ENCODE measurements around the gene C12orf57. TPM values are rescaled to one million over a fixed set of nuclear protein-coding genes. Genes with fewer than 3 reads are reported as not detected.

The C12orf57 gene
- total and polyA plus RNA-seq, 9 of the 15 experiments (the other 6 are each of a cell fraction or from before 2014, with no cell fraction given) = 26.7 to 191 (median 107) TPM

DNA sequence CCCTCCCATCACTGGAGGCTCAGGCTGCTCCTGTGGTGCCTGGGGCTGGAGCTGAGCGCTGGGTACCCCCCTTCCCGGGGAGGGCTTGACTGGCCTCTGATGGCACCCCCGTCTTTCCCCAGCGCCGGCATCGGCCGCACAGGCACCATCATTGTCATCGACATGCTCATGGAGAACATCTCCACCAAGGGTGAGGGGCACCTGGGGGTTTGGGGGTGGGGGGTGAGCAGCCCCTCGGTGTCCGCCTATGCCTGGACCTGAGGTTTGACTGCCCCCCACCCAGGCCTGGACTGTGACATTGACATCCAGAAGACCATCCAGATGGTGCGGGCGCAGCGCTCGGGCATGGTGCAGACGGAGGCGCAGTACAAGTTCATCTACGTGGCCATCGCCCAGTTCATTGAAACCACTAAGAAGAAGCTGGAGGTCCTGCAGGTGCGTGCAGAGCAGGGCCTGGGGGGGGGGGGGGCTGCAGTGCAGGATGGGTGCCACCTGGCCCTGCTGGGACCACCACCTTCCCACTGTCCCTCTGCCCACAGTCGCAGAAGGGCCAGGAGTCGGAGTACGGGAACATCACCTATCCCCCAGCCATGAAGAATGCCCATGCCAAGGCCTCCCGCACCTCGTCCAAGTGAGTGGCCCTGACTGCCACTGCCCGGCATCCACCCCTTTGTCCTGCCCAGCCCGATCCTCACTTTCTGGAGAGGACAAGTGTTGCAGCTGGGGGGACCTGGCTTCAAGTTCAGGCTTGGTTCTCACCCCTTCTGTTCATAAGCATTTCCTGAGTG lies 16.2 kb downstream of the C12orf57 start:
- Histone ChIP-seq H3K4me3 (no peak overlapping the region), H3K27me3 (ENCODE audit: control insufficient read depth in 2 of 2, insufficient read depth in 2 of 2, low read length in 2 of 2) (no peaks in the 10 kb centered on the region), H3K79me2 (ENCODE audit: control insufficient read depth, insufficient read depth, low read length) (peaks cover 10% of the 10 kb centered on the region; the same call in 2 of the 3 replicates), H3K9me3 (replicated peaks; ENCODE audit: control insufficient read depth, insufficient read depth, low read depth, low read length) (no peaks in the 10 kb centered on the region), H3K27ac (ENCODE audit: extremely low read depth, low read depth, low read length) (no peak overlapping the region), H3K4me2 (ENCODE audit: insufficient read depth, low read length) (peak overlapping the region; percentile 95; the same call in 1 of the 2 replicates), H3K9ac (ENCODE audit: insufficient read depth in 1 of 2, low read depth in 2 of 2, low read length in 2 of 2) (peak overlapping the region in 1 of 2 experiments; percentile 96; a peak in 3 of 4 replicates), H3K4me1 (replicated peaks in 1 of 2; ENCODE audit: control insufficient read depth in 2 of 2, insufficient read depth in 2 of 2, low read length in 2 of 2) (peaks cover 34 to 69% of the 10 kb centered on the region in 2 experiments), H4K20me1 (replicated peaks; ENCODE audit: control insufficient read depth, insufficient read depth, low read length) (no peaks in the 10 kb centered on the region), H3K36me3 (ENCODE audit: control insufficient read depth, insufficient read depth, low read length) (peaks cover 6% of the 10 kb centered on the region; the same call in 1 of the 3 replicates), H3K9me1 (ENCODE audit: control insufficient read depth, insufficient read depth, low read length) (no peaks in the 10 kb centered on the region), H2AFZ (ENCODE audit: low read depth, low read length) (no peak overlapping the region)
- in situ Hi-C loops (cut with MboI) = no loop called here
- intact Hi-C loops (cut with micrococcal nuclease) = loop anchor here (1.0 to 10.0 kb wide), 3 partner anchors 14 to 225 kb away; partner anchors contain the start of gene PEX5
- TF ChIP-seq FOS (IDR thresholded peaks at IDR 0.05; ENCODE audit: extremely low read depth, insufficient read length) (no peak), ZNF780A (CRISPR knock-in tag; IDR thresholded peaks at IDR 0.05) (no peak)
- TF ChIP-seq, protein P1, sequence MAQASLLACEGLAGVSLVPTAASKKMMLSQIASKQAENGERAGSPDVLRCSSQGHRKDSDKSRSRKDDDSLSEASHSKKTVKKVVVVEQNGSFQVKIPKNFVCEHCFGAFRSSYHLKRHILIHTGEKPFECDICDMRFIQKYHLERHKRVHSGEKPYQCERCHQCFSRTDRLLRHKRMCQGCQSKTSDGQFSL (CRISPR knock-in tag; IDR thresholded peaks at IDR 0.05) = peak; percentile 16; the same call in 1 of the 2 replicates
- TF ChIP-seq, protein P1 (tag; IDR thresholded peaks at IDR 0.05) = no peak
- ATAC-seq (no peak), DNase-seq (ENCODE audit: extremely low read depth in 1 of 4, low spot score in 3 of 4) (no peak), FAIRE-seq (no peak)
- BruUV-seq (replicated peaks) = no TSS peak
- POLR2A ChIA-PET = interaction anchor here (0.6 to 8.0 kb wide), 10 partner anchors 8 to 107 kb away, joined by 3 to 98 read pairs (median 4); partner anchors contain the start of genes C12orf57, RNU7-1 and SPSB2
- 92% methylated on average over 14 of the region's 26 CpGs for WGBS (ENCODE audit: insufficient coverage, low coverage, missing lambda C conversion rate)
- CTCF ChIA-PET (ENCODE audit: low intra/inter-chr PET ratio) = interaction anchor here (1.4 to 1.8 kb wide), 2 partner anchors 36 to 91 kb away, joined by 4 to 5 read pairs; no protein-coding TSS in a partner anchor
